ENCODE results near the gene DMPK.
"Not testable (repeated sequence)": the region's sequence is repeated elsewhere in the genome, so short reads cannot be mapped to it uniquely, and the experiment has no call there.

The DMPK gene

DNA sequence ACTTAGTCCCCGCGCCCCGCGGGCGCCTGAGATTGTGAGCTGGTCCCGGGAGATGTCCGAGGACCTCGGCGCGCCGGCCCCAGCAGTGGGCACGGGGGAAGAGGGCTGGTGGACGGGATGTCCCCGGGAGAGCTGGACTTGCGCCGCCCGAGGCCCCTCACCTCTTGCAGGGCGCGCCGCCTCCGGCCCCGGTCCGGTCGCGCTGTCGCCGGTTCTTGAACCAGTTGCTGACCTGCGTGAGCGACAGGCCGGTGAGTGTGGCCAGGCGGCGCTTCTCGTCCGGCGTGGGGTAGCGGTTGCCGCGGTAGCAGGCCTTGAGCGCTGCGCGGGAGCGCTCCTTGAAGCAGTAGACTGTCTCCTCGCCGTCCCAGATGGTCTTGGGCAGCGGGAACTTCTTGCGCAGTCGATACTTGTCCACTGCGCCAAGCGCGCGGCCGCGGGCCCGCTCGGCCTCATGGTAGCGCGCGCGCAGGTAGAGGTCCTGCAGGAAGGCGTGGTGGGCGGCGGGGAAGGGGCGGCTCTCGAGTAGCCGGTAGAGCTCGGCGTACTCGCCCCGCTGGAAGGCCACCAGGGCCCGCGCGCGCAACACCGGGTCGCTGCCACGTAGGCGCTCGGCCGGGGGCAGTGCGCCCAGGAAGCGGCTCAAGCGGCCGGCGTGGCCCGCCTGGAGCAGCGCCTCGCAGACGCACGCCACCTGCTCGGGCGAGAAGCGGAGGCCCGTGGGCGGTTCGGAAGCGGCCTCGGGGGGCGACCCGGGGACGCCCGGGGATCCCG, 14.2 kb downstream of the DMPK start:
- DNase-seq: no peak

- DNase-seq: no peak
These were observed 14.8 kb downstream of the DMPK start for GRCh38 chr19:45767410-45767880.

DNA sequence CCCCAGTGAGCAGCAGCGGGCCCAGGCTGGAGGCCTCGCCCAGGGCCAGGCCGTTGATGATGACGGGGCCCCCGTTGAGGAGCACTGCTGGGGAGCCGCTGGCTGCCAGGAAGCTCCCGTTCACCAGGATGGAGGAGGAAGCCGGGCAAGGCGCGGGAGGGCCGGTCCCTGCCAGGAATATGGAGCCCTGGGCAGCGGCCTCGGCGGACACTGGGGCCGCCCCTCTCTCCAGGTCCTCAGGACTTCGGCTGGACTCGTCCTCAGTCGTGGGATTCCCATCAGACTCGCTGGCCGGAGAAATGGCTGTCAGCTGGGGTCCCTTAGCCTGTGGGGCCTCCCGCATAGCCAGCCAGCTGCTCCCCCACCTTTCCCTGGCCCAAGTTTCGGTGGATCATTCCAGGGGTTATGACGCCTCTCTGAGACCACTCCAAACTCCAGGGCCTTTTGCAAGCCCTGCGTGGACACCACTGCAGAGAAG, 15.4 kb downstream of the DMPK start:
- no peak for DNase-seq

DNA sequence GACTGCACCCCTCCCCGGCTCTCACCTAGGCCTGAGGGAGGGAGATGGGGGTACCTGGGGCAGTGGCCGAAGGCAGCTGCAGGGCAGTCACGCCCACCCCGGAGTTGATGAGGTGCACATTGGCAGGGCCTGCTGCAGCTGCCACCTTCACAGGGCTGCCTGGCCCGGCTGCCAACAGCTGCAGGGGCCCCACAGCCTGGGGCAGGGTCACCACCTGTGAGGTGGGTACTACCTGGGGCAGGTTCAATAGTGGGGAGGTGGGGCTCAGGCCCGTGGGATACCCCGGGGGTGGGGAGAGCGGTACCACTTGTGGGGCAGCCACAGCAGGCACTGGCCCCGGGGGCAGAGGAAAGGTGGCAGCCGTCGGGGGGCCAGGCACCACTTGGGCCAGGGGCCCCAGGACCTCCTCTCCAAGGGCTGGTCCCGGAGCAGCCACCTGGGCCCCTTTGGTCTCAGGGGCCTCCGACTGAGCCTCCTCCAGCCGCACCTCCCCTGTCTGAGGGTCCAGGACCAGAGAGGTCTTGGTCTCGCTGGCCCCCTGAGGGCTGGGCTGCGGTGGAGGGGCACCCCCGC, 15.9 kb downstream of the DMPK start:
- no peak for DNase-seq

- DNase-seq: no peak
These were observed 16.5 kb downstream of the DMPK start for GRCh38 chr19:45765702-45766295.

- no peak for DNase-seq
These were observed 17.2 kb downstream of the DMPK start for GRCh38 chr19:45764945-45765701.

DNA sequence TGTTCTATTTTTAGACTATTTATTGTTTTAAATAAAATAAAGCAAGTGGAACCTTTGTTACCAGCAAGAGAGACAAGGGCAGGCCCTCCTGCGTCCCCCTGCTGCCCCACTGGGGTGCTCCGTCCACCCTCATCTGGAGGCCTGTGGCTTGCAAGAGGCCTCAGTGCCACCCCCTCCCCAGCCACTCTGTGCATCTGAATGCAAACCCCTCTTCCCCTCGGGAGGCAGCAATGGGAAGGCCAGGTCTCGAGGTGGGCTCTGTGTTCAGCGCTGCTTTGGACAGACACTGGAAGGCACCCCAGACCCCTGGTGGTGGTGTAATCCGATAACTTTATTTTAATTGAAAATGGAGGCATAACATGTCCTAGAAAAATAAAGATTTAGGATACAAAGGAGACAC, 17.8 kb downstream of the DMPK start:
- no peak for DNase-seq

DNA sequence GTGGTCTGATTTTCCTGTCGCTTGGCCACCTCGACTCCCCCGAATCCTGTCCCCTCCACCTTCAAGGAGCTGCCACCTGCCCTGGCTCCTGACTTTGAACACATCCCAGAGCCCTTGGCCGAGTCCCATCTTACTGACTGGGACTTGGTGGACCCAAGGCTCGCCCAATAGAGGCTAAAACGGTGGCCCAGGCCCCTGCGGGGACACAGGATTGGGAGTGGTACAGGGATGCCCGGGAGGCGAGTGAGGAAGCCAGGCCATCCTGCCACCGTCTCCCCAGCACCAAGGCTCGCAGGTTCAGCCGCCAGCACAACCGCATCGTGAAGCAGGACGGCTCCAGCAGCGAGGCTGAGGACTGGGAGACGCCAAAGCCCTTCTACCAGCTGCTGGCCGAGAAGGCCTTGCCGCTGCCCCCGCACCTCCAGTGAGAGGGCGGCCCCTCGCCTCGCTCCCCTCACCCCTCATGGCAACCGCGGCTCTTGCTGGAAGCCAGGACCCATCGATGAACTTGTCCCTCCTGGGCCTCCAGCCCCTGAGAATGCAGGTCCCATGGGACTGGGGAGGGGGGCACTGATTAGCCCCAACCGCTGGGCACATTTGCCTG, 18.5 kb downstream of the DMPK start:
- no peak for DNase-seq

DNA sequence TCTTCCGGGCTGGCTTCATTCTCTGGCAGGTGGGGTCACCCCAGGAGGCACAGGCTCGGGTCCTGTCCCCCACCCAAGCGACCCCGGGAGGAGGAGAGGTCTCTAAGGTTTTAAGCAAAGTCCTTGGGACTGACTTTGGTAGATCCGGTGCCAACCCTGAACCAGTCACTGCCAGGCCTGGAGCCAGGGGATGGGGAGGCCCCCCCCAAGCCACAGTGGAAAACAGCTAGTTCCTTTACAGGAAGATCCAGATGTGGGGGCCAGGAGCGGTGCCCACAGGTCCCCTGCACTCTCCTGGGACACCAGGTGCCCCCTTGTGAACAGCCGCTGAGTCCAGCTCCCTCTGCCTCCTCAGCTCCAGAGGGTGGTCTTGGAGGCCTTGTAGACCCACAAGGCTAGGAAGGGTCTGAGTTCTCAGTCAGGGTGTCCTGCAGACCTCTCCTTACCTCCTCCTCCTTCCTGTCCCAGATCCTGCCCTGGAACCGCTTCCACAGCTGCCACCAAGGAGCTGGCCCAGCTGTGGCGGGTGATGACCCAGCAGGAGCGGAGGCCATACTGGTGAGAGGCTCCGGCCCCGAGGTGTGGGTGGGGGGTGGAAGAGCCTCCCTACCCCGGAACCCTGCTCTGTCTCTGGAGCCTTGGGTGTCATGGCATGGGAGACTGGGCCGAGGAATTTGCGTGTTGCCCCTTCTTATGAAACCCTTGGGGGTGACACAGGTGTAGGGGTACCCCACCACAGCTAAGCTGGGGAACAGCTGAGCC, 19.2 kb downstream of the DMPK start:
- no peak for DNase-seq

- DNase-seq: no peak
These were observed 20.6 kb downstream of the DMPK start for GRCh38 chr19:45761714-45762113.

DNA sequence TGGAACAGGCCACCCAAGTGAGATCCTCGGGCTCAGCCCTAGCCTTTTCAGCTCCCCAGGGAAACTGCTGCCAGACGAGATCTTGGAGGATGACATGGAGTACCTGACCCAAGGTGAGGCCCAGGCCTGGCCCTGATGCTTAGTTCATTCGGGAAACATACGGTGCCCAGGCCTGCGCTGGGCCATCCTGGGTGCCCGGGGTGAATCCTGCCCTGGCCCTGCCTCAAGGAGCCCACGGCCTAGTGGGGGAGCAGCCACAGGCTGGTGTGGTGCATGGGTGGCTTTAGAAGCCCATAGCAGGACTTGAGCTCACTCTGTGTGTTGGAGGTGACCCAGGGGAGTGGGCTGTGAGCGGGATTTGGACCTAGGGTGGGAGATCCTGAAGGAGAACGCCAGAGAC, 23.4 kb downstream of the DMPK start:
- no peak for DNase-seq

DNA sequence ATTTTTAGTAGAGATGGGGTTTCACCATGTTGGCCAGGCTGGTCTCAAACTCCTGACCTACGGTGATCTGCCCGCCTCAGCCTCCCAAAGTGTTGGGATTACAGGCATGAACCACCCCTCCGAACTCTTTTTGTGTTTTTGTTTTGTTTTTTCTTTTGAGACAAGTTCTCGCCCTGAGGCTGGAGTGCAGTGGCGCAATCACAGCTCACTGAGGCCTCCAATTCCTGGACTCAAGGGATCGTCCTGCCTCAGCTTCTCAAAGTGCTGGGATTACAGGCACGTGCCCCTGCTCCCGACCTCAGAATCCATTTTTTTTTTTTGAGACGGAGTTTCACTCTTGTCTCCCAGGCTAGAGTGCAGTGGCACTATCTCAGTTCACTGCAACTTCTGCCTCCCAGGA, 24.6 kb downstream of the DMPK start:
- DNase-seq: no peak

DNA sequence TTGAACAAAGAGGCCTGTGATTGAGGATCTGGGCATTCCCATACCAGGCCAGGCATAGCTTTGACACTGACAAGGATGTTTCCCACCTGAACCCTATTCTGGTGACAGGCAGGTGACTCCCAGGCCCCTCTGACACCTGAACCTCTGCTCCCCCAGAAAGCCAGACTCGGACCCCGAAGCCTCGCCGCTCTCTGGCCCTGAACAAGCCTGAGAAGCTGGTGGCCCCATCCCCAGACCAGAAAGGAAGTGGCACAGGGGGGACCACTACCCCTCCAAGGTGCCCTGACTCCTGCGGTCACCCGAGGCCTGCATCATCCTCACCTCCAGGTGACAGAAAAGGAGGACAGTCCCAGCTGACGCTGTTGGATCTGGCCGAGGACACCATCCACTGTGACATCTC, 28.0 kb downstream of the DMPK start:
- DNase-seq: no peak

- DNase-seq: no peak
These were observed 28.7 kb downstream of the DMPK start for GRCh38 chr19:45753548-45753947.

- no peak for DNase-seq
These were observed 29.7 kb downstream of the DMPK start for GRCh38 chr19:45752639-45753038.

DNA sequence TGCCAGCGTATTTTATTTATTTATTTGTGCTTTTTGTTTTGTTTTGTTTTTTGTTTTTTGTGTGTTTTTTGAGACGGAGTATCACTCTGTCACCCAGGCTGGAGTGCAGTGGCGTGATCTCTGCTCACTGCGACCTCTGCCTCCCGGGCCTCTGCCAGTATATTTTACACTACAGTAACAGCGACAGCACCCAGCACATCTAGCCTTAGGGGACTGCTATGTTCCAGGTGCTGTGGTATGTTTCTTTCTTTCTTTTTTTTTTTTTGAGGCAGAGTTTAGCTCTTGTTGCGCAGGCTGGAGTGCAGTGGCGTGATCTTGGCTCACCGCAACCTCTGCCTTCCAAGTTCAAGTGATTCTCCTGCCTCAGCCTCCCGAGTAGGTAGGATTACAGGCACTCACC, 30.8 kb downstream of the DMPK start:
- not testable (repeated sequence) for DNase-seq

- DNase-seq: no peak
These were observed 34.8 kb downstream of the DMPK start for GRCh38 chr19:45747513-45747912.

DNA sequence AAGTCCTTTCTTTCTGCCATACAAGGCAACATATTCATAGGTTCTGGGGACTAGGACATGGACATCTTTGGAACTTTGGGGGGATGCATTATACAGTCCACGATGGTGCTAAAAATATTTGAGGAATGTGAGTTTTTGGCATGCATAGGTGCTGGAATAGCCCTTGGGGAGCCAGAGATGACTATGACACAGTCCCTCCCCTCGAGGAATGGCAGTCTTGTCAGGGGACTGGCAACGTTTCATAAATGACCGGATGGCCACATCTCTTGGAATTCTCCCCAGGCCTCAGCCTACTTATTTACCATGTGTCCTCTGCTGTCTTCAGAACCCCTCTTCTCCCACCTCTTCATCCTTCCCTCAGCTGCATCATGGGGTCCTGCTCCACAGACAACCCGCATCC, 35.4 kb downstream of the DMPK start:
- no peak for DNase-seq

DNA sequence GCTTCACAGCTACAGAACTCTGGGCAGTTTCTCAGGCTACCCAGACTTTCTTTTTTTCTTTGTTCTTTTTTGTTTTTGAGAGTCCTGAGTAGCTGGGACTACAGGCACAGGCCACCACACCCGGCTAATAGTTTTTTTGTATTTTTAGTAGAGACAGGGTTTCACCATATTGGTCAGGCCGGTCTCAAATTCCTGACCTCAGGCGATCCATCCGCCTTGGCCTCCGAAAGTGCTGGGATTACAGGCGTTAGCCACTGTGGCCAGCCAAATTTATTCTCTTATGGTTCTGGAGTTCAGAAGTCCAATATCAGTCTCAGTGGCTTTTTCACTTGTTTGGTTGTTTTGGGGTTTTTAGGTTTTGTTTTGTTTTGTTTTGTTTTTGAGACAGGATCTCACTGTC, 36.7 kb downstream of the DMPK start:
- no peak for DNase-seq

GRCh38 chr19:45742969-45743368, 39.3 kb downstream of the DMPK start:
- DNase-seq: no peak

DNA sequence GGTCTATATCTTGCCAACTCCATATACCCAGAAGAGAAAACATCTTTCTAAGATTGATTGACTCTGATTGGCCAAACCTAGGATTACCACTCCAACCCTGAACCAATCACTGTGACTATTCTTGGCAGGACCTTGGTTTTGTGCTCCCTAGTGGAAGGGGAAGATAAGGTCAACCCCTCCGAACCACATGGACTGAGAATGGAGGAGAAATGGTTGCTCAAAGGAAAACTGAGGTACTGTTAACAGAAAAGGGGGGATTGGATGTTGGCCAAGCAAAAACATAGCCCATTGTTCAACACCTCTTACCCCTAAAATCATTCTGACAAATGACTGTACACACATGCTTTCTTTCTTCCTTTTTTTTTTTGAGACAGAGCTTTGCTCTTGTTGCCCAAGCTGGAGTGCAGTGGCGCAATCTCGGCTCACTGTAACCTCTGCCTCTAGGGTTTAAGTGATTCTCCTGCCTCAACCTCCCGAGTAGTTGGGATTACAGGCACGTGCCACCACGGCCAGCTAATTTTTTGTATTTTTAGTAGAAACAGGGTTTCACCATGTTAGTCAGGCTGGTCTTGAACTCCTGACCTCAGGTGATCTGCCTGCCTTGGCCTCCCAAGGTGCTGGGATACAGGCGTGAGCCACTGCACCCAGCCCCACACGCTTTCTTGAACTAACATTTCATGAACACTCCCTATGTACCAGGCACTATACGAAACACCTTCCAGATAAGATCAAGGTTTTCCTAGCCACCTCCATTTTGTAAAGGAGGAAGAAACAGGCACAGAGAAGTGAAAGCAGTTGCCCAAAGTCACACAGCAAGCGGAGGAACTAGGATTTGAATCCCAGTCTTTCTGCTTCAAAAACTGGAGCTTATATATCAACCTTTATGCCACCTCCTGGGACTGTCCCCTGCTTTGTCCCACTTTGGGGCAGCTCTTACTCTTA, 42.5 kb downstream of the DMPK start:
- DNase-seq: peak; percentile 63 to 66
